Measurements from ENCODE around the gene CAMP. TPM values are rescaled to one million over a fixed set of nuclear protein-coding genes. Genes with fewer than 3 reads are reported as not detected.

The CAMP gene
- total and polyA plus RNA-seq, 2 of the 13 experiments (the other 11 are each of a cell fraction or from before 2014, with no cell fraction given) = not detected

DNA sequence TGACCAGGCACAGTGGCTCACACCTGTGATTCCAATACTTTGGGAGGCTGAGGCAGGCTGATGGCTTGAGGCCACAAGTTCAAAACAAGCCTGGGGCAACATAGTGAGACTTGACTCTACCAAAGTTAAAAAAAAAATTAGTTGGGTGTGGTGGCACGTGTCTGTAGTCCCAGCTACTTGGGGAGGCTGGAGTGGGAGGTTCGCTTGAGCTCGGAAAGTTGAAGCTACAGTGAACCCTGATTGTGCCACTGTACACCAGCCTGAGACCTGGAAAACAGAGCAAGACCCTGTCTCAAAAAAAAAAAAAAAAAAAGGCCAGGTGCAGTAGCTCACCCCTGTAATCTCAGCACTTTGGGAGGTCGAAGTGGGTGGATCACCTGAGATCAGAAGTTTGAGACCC lies 38.2 kb upstream of the CAMP start:
- FAIRE-seq = no peak
- no peak overlapping the region for H3K27ac ChIP-seq (ENCODE audit: extremely low read length, insufficient read depth, low read length)
- H3K79me2 ChIP-seq (ENCODE audit: insufficient read depth, low read length) = peaks cover 48% of the 10 kb centered on the region
- no peak for DNase-seq (ENCODE audit: low spot score)
- no peak overlapping the region for H3K4me2 ChIP-seq (ENCODE audit: low read depth, low read length)
- ChIA-PET POLR2A (no interaction called here), CTCF (ENCODE audit: low intra/inter-chr PET ratio, low total read pairs) (no interaction called here)
- intact Hi-C loops (cut with micrococcal nuclease; ENCODE audit: unreplicated experiment) (no loop called here), in situ Hi-C loops (cut with HindIII; ENCODE audit: extremely low pct_ligation_motif_present, low pct_unique_long_range_greater_than_20kb) (no loop called here)
- H3K36me3 ChIP-seq (replicated peaks in 1 of 2; ENCODE audit: control insufficient read depth in 1 of 2, insufficient read depth in 2 of 2, low read length in 2 of 2) = peaks cover 2 to 55% of the 10 kb centered on the region in 2 experiments; a peak in 4 of 5 replicates
- H4K20me1 ChIP-seq (ENCODE audit: insufficient read depth, low read length) = no peaks in the 10 kb centered on the region
- no peak overlapping the region for H3K4me3 ChIP-seq (replicated peaks in 1 of 3; ENCODE audit: insufficient read depth in 1 of 3, low read depth in 2 of 3, low read length in 3 of 3)
- no peaks in the 10 kb centered on the region for H3K27me3 ChIP-seq (ENCODE audit: control insufficient read depth in 1 of 2, insufficient read depth in 2 of 2, low read length in 2 of 2)
- no peak overlapping the region for H3K9ac ChIP-seq (ENCODE audit: insufficient read depth, low read depth, low read length)
- TF ChIP-seq RAD51 (IDR thresholded peaks at IDR 0.05; ENCODE audit: borderline replicate concordance) (no peak), ZNF572 (CRISPR knock-in tag; IDR thresholded peaks at IDR 0.05) (no peak), ONECUT2 (CRISPR knock-in tag; IDR thresholded peaks at IDR 0.05) (no peak), FIP1L1 (IDR thresholded peaks at IDR 0.05; ENCODE audit: borderline replicate concordance, insufficient read depth, low read depth, low read length) (no peak), SRSF1 (optimal IDR thresholded peaks at IDR 0.05; ENCODE audit: low read depth, low read length) (no peak), YEATS2 (CRISPR knock-in tag; IDR thresholded peaks at IDR 0.05; ENCODE audit: borderline replicate concordance) (no peak)
- no peak overlapping the region for H2AFZ ChIP-seq (ENCODE audit: low read length)
- no peaks in the 10 kb centered on the region for H3K9me3 ChIP-seq (ENCODE audit: low read length)
- WGBS (ENCODE audit: low lambda C conversion rate) = 95% methylated on average over 4 of the region's 4 CpGs
- peaks cover 69% of the 10 kb centered on the region for H3K4me1 ChIP-seq (ENCODE audit: insufficient read depth, low read length)
- BruUV-seq (replicated peaks) = no TSS peak
- no peak for ATAC-seq

DNA sequence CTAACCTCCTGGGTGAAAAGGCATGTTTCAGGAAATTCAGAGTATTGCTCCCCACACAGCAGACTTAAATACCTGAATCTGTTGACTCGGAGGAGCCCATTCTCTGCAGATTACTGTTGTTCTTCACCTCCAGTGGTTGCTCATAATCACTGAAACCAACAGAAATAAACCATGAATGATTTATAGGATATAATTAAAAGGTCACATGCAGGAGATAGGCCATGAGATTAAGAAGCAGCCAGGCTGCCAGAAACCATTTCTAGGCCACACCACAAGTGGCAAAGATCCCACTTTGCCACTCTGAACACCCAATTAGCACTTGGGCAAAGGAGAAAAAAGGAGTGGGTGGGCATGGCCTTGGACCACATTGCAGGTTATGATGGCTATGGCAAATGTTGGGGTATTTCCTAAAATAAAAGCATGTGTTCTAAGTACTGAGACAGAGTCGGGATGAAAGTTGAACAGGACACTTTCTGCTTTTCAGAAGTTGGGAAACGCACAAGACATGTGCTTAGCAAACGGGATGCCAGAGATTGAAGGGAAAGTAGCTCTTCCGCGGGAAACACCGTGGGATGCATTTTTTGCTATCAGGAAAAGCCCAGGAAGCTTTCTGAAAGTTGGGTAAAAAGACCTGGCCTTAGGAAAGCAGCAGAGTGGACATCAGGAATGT lies 36.5 kb upstream of the CAMP start:
- Histone ChIP-seq H3K4me3 (replicated peaks in 1 of 3; ENCODE audit: insufficient read depth in 1 of 3, low read depth in 2 of 3, low read length in 3 of 3) (peak overlapping the region; percentile 66 to 91 (median 80)), H3K27ac (ENCODE audit: extremely low read length, insufficient read depth, low read length) (peak overlapping the region; percentile 78), H4K20me1 (ENCODE audit: insufficient read depth, low read length) (no peaks in the 10 kb centered on the region), H3K79me2 (ENCODE audit: insufficient read depth, low read length) (peaks cover 40% of the 10 kb centered on the region), H3K27me3 (ENCODE audit: control insufficient read depth in 1 of 2, insufficient read depth in 2 of 2, low read length in 2 of 2) (no peaks in the 10 kb centered on the region), H3K9ac (ENCODE audit: insufficient read depth, low read depth, low read length) (peak overlapping the region; percentile 89), H3K4me1 (ENCODE audit: insufficient read depth, low read length) (peaks cover 75% of the 10 kb centered on the region), H2AFZ (ENCODE audit: low read length) (peak overlapping the region; percentile 48), H3K36me3 (replicated peaks in 1 of 2; ENCODE audit: control insufficient read depth in 1 of 2, insufficient read depth in 2 of 2, low read length in 2 of 2) (peaks cover 0 to 42% of the 10 kb centered on the region in 2 experiments; a peak in 4 of 5 replicates), H3K9me3 (ENCODE audit: low read length) (no peaks in the 10 kb centered on the region), H3K4me2 (ENCODE audit: low read depth, low read length) (peak overlapping the region; percentile 91)
- no TSS peak for BruUV-seq (replicated peaks)
- ATAC-seq (no peak), FAIRE-seq (peak; percentile 8), DNase-seq (ENCODE audit: low spot score) (no peak)
- POLR2A ChIA-PET = interaction anchor here (2.6 kb wide), 1 partner anchor 98 kb away, joined by 12 read pairs; no protein-coding TSS in a partner anchor
- intact Hi-C loops (cut with micrococcal nuclease; ENCODE audit: unreplicated experiment) (no loop called here), in situ Hi-C loops (cut with HindIII; ENCODE audit: extremely low pct_ligation_motif_present, low pct_unique_long_range_greater_than_20kb) (no loop called here)
- CTCF ChIA-PET (ENCODE audit: low intra/inter-chr PET ratio, low total read pairs) = no interaction called here
- WGBS (ENCODE audit: low lambda C conversion rate) = 13% methylated on average over 7 of the region's 7 CpGs
- TF ChIP-seq YEATS2 (CRISPR knock-in tag; IDR thresholded peaks at IDR 0.05; ENCODE audit: borderline replicate concordance) (peak; percentile 9; the same call in 1 of the 2 replicates), RARA (CRISPR knock-in tag; IDR thresholded peaks at IDR 0.05) (no peak), DMAP1 (CRISPR knock-in tag; IDR thresholded peaks at IDR 0.05) (0 out of 2 replicates have a peak, but pooled peaks have one; percentile 51)
- TF ChIP-seq, protein P1, sequence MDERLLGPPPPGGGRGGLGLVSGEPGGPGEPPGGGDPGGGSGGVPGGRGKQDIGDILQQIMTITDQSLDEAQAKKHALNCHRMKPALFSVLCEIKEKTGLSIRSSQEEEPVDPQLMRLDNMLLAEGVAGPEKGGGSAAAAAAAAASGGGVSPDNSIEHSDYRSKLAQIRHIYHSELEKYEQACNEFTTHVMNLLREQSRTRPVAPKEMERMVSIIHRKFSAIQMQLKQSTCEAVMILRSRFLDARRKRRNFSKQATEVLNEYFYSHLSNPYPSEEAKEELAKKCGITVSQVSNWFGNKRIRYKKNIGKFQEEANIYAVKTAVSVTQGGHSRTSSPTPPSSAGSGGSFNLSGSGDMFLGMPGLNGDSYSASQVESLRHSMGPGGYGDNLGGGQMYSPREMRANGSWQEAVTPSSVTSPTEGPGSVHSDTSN (CRISPR knock-in tag; IDR thresholded peaks at IDR 0.05) = no peak
- TF ChIP-seq, protein P2, sequence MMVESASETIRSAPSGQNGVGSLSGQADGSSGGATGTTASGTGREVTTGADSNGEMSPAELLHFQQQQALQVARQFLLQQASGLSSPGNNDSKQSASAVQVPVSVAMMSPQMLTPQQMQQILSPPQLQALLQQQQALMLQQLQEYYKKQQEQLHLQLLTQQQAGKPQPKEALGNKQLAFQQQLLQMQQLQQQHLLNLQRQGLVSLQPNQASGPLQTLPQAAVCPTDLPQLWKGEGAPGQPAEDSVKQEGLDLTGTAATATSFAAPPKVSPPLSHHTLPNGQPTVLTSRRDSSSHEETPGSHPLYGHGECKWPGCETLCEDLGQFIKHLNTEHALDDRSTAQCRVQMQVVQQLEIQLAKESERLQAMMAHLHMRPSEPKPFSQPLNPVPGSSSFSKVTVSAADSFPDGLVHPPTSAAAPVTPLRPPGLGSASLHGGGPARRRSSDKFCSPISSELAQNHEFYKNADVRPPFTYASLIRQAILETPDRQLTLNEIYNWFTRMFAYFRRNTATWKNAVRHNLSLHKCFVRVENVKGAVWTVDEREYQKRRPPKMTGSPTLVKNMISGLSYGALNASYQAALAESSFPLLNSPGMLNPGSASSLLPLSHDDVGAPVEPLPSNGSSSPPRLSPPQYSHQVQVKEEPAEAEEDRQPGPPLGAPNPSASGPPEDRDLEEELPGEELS (CRISPR knock-in tag; IDR thresholded peaks at IDR 0.05) = no peak
- TF ChIP-seq, protein P3, sequence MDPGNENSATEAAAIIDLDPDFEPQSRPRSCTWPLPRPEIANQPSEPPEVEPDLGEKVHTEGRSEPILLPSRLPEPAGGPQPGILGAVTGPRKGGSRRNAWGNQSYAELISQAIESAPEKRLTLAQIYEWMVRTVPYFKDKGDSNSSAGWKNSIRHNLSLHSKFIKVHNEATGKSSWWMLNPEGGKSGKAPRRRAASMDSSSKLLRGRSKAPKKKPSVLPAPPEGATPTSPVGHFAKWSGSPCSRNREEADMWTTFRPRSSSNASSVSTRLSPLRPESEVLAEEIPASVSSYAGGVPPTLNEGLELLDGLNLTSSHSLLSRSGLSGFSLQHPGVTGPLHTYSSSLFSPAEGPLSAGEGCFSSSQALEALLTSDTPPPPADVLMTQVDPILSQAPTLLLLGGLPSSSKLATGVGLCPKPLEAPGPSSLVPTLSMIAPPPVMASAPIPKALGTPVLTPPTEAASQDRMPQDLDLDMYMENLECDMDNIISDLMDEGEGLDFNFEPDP (CRISPR knock-in tag; conservative IDR thresholded peaks at IDR 0.05) = no peak

Data from HepG2 (cell line).